Endothelial cell (in vitro differentiated cells): ENCODE data around the gene ZNF160. TPM values are rescaled to one million over a fixed set of nuclear protein-coding genes. Genes with fewer than 3 reads are reported as not detected.
"Not testable (repeated sequence)": the region's sequence is repeated elsewhere in the genome, so short reads cannot be mapped to it uniquely, and the experiment has no call there.

Source experiments
- DNase-seq: peaks from one replicate; pipeline ENCODE4 v3.0.0; 2021; ENCODE audit warnings: low spot score
- H3K27ac Mint-ChIP-seq: one replicate; pipeline ENCODE4 v1.8.0; 2021; ENCODE audit warnings: mixed read lengths, inconsistent platforms; ENCODE audit not compliant: unreplicated experiment
- H3K27me3 Mint-ChIP-seq: one replicate; pipeline ENCODE4 v1.8.0; 2021; ENCODE audit warnings: mild to moderate bottlenecking, moderate library complexity, mixed read lengths, inconsistent platforms; ENCODE audit not compliant: unreplicated experiment
- H3K36me3 Mint-ChIP-seq: one replicate; pipeline ENCODE4 v1.8.0; 2021; ENCODE audit warnings: mild to moderate bottlenecking, low read depth, mixed read lengths, inconsistent platforms; ENCODE audit not compliant: unreplicated experiment
- H3K4me1 Mint-ChIP-seq: one replicate; pipeline ENCODE4 v1.8.0; 2021; ENCODE audit warnings: mild to moderate bottlenecking, mixed read lengths, inconsistent platforms; ENCODE audit not compliant: unreplicated experiment
- H3K4me3 Mint-ChIP-seq: one replicate; pipeline ENCODE4 v1.8.0; 2021; ENCODE audit warnings: mild to moderate bottlenecking, mixed read lengths, inconsistent platforms; ENCODE audit not compliant: unreplicated experiment
- H3K9me3 Mint-ChIP-seq: one replicate; pipeline ENCODE4 v1.8.0; 2021; ENCODE audit warnings: mixed read lengths, inconsistent platforms; ENCODE audit not compliant: unreplicated experiment
- total RNA-seq: library from RNA; stranded (reverse); fragmentation: NEBNext Ultra II Directional; extraction: Animal tissue kit (Norgen Biotek cat#: 25700); gene quantifications from one replicate; pipeline ENCODE4 v1.2.1, GENCODE V29; 2021; ENCODE audit not compliant: unreplicated experiment
- TF ChIP-seq, protein P1 (sequence below): fragments of 200-600 bp; sonication (generic); IDR thresholded peaks from one replicate; pipeline ENCODE4 v1.5.0; 2021; ENCODE audit warnings: antibody characterized with exemption; ENCODE audit not compliant: unreplicated experiment

ZNF160 gene
- total RNA-seq, 1 donor from 2014 or later, result 36.3 TPM

DNA sequence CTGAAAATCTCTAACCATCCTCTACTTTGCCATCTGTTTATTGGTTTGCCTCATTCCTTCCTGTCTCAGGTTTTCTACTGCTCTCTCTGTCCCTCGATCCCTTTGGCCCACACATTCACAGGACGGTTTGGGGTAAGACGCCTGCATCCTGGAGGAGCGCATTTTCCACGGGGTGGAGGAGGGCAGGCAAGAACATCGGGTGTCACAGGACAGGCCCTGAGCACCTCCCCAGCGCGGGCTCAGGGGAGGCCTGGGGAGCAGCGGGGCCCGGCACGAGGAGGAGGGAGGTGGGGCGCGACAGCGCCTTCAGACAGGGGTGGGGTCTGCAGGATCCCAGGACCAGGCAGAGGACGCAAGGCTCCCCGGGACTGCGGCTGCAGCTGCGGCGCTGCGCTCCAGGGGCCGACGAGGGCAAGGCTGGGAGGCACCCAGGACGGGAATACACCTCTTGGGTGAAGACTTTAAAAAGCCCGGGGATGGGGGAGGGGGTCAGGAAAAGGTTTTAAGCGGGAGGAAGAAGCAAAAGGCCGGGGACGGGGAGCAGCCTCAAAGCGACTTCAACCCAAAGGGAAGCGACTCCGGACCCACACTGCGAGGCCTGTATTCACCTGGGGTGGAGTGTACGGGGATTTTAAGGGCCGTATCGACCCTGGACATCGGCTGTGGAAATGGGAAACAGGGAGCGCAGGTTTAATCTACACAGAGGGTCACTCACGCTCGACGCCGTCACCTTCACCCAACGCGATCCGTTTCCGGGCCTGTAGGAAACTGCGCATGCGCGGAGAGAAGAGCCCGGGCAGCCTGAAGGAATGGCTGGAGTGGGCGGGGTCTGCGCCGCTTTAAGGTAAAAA lies 29.1 kb upstream of the ZNF160 start, which contains the start of gene ZNF415:
Gene ZNF415 (minus strand): TSS at position 770 of the 851 bp plus-strand sequence. CDS start 10,234 bp downstream, outside the sequence.
- DNase-seq, result peak; percentile 75
- TF ChIP-seq, protein P1, sequence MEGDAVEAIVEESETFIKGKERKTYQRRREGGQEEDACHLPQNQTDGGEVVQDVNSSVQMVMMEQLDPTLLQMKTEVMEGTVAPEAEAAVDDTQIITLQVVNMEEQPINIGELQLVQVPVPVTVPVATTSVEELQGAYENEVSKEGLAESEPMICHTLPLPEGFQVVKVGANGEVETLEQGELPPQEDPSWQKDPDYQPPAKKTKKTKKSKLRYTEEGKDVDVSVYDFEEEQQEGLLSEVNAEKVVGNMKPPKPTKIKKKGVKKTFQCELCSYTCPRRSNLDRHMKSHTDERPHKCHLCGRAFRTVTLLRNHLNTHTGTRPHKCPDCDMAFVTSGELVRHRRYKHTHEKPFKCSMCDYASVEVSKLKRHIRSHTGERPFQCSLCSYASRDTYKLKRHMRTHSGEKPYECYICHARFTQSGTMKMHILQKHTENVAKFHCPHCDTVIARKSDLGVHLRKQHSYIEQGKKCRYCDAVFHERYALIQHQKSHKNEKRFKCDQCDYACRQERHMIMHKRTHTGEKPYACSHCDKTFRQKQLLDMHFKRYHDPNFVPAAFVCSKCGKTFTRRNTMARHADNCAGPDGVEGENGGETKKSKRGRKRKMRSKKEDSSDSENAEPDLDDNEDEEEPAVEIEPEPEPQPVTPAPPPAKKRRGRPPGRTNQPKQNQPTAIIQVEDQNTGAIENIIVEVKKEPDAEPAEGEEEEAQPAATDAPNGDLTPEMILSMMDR, result no peak
- H3K4me3 Mint-ChIP-seq, result peak within 1 kb of the TSS; percentile 90
- peak within 1 kb of the TSS; percentile 5 for H3K27ac Mint-ChIP-seq
- peaks cover 16% of the 10 kb centered on the region for H3K36me3 Mint-ChIP-seq
- peaks cover 24% of the 10 kb centered on the region for H3K4me1 Mint-ChIP-seq
- peaks cover 18% of the 10 kb centered on the region for H3K27me3 Mint-ChIP-seq
- H3K9me3 Mint-ChIP-seq, result no peaks in the 10 kb centered on the region

DNA sequence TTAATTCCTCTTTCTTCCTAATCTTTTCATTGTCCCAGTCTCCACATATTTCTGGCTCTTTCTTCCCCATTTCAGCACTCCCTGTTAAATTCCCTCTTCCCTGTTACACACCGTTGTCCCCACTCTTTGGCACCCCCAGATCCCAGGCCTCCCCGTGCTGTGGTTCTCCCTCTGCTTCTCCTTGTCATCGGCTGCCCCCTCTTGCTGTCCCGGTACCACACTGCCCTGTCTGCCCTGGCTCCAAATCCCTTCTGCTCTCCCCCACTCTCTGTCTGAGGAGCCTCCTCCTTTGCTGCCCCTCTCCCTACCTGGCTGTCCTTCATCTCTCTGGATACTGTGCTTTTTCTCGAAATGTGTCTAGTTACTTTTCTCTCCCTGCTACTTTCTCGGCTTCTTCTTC lies 28.5 kb upstream of the ZNF160 start:
- no peak for DNase-seq
- Mint-ChIP-seq H3K9me3 (no peaks in the 10 kb centered on the region), H3K27ac (peak overlapping the region; percentile 4), H3K36me3 (peaks cover 13% of the 10 kb centered on the region), H3K4me3 (peak overlapping the region; percentile 90), H3K27me3 (peaks cover 18% of the 10 kb centered on the region), H3K4me1 (peaks cover 28% of the 10 kb centered on the region)
- TF ChIP-seq, protein P1, result no peak

DNA sequence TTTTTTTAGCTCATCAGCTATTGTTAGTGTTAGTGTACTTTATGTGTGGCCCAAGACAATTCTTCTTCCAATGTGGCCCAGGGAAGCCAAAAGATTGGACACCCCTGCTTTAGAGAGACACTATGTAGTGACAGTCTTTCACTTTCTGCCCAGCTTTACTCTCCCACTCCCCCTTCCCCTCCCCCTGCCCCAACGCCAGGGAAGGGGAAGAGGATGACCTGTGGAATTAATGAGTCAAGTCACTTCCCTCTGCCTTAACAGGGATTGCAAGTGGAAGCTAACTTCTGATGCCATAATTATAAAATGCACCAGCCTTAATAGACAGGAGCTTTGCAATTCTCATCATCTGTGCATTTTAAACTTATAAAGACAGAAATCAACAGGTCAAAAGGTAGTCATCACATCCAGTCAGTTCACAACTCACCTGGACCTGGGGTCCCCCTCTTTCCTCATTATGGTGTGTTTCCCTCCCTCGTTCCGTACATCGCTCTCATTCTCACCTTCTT lies 27.9 kb upstream of the ZNF160 start:
- peak overlapping the region; percentile 4 for H3K27ac Mint-ChIP-seq

DNA sequence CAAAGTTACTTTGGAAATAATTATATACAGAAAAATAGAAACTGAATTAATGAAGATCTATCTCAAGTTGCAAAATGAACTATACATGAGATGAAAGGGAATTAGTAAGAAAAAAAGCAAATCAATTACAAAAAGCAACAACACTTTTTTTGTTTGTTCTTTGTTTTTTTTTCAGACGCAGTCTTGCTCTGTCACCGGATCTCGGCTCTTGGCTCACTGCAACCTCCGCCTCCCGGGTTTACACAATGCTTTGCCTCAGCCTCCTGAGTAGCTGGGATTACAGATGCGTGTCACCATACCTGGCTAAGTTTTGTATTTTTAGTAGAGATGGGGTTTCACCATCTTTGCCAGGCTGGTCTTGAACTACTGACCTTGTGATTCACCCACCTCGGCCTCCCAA lies 27.3 kb upstream of the ZNF160 start:
- TF ChIP-seq, protein P1, result no peak
- no peaks in the 10 kb centered on the region for H3K9me3 Mint-ChIP-seq
- H3K4me1 Mint-ChIP-seq, result peaks cover 28% of the 10 kb centered on the region
- peaks cover 13% of the 10 kb centered on the region for H3K36me3 Mint-ChIP-seq
- H3K27me3 Mint-ChIP-seq, result peaks cover 18% of the 10 kb centered on the region
- no peak overlapping the region for H3K27ac Mint-ChIP-seq
- no peak overlapping the region for H3K4me3 Mint-ChIP-seq
- no peak for DNase-seq

More for the DNA sequence above, 27.9 kb upstream of the ZNF160 start:
- Mint-ChIP-seq H3K4me3 (peak overlapping the region; percentile 90), H3K4me1 (peaks cover 28% of the 10 kb centered on the region), H3K27me3 (peaks cover 18% of the 10 kb centered on the region), H3K9me3 (no peaks in the 10 kb centered on the region), H3K36me3 (peaks cover 13% of the 10 kb centered on the region)
- TF ChIP-seq, protein P1, result no peak
- peak; percentile 10 for DNase-seq

DNA sequence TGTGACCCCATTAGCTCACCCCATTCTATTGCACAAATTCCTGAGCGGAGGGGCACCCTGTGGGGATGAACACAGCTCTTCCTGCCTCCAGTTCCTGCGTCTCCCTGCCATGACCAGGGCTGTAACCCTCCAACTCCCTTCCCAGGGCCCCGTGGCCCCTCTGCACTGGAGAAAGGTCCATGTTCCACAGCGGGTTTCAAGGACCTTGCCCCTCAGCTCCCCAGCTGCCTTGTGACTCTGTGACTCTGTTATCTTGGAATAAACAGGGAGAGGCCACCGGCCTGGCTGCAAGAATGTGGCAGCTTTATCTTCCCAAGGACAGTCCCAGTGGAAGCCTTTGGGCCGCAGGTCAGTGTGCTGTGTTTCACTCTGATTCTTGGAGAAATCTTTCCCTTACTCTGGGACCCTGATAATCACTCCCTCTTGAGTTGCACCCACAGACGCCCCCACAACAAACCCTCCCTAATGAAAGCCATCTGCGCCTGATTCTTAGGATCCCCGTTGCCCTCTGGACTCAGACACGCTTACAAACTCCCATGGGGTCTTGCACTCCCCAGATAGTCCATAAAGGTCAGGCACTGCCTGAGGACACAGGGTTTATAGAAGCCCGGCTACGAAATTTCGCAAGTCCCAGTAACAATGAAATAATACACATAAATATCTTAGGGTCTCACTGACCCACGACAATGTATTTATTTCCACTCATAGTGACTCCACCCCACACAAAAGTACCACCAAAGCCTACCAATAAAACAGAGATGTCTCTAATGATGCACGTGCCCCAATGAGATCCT lies 23.7 kb upstream of the ZNF160 start:
- not testable (repeated sequence) for H3K27ac Mint-ChIP-seq, H3K4me3 Mint-ChIP-seq, H3K9me3 Mint-ChIP-seq, DNase-seq
- peaks cover 10% of the 10 kb centered on the region for H3K27me3 Mint-ChIP-seq
- peaks cover 12% of the 10 kb centered on the region for H3K36me3 Mint-ChIP-seq
- peaks cover 23% of the 10 kb centered on the region for H3K4me1 Mint-ChIP-seq
